ENCODE data around the gene MPDZ.

GRCh38 chr9:13174906-13175639 lies 104.4 kb downstream of the MPDZ start:
- no peak for TF ChIP-seq CTCF (IDR thresholded peaks at IDR 0.05)
- no peak for TF ChIP-seq SIN3A (IDR thresholded peaks at IDR 0.05; ENCODE audit: borderline replicate concordance, insufficient read depth, low read depth, low read length)
- TF ChIP-seq REST (IDR thresholded peaks at IDR 0.05; ENCODE audit: insufficient read depth in 1 of 2, low read depth in 2 of 2, low read length in 1 of 2): no peak
